Adrenal gland (tissue), 5 donors: ENCODE measurements around the gene PDCD11.

ENCODE experiments used
- POLR2A ChIP-seq, 2 donors: fragments of 450-650 bp; IDR thresholded peaks; one replicate each; pipeline ENCODE4 v1.6.1; 2017; ENCODE audit warnings: antibody characterized with exemption in 2 of 2, mild to moderate bottlenecking in 2 of 2, moderate library complexity in 1 of 2
- TF ChIP-seq, protein P1 (sequence below), 6 experiments: fragments of 450-650 bp in 4 of 6; fragments of 200-600 bp in 2 of 6; sonication (generic) in 1 of 6; IDR thresholded peaks; 1 replicate in 5 of 6; 2 replicates in 1 of 6; pipeline versions ENCODE4 v1.5.1 to v1.8.0; 2016 to 2021; ENCODE audit warnings: antibody characterized with exemption in 6 of 6, mild to moderate bottlenecking in 2 of 6, moderate library complexity in 1 of 6
- donor health status: DM: no; HTN: no; CAD: no.

DNA sequence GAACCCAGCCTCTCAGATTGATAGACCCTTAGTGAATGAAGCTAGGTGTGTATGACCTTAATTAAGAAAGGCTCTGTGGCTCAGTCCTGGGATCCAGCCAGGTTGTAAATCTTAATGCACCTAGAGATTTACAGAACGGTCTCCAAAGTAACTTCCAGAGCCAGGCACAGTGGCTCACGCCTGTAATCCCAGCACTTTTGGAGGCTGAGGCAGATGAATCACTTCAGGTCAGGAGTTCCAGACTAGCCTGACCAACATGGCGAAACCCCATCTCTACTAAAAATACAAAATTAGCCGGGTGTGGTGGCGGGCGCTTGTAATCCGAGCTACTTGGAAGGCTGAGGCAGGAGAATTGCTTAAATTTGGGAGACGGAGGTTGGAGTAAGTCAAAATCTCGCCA, 31.4 kb downstream of the PDCD11 start:
- TF ChIP-seq POLR2A (IDR thresholded peaks at IDR 0.05) = no peak
- TF ChIP-seq, protein P1, sequence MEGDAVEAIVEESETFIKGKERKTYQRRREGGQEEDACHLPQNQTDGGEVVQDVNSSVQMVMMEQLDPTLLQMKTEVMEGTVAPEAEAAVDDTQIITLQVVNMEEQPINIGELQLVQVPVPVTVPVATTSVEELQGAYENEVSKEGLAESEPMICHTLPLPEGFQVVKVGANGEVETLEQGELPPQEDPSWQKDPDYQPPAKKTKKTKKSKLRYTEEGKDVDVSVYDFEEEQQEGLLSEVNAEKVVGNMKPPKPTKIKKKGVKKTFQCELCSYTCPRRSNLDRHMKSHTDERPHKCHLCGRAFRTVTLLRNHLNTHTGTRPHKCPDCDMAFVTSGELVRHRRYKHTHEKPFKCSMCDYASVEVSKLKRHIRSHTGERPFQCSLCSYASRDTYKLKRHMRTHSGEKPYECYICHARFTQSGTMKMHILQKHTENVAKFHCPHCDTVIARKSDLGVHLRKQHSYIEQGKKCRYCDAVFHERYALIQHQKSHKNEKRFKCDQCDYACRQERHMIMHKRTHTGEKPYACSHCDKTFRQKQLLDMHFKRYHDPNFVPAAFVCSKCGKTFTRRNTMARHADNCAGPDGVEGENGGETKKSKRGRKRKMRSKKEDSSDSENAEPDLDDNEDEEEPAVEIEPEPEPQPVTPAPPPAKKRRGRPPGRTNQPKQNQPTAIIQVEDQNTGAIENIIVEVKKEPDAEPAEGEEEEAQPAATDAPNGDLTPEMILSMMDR (IDR thresholded peaks at IDR 0.05) = no peak
